Calu3 (cell line): ENCODE data around the gene MTMR6. TPM values are rescaled to one million over a fixed set of nuclear protein-coding genes. Genes with fewer than 3 reads are reported as not detected.
"Not testable (repeated sequence)": the region's sequence is repeated elsewhere in the genome, so short reads cannot be mapped to it uniquely, and the experiment has no call there.

Experiments used
- BruUV-seq: library from RNA; stranded (reverse); fragments of 400-500 nt; replicated peaks from 2 replicates; lab custom pipeline; 2021; lab: Mats Ljungman, UMichigan
- CTCF ChIA-PET: fragments of 300-600 bp; sonication (Branson Sonifier 250); formaldehyde crosslinking; loops from one replicate; lab custom pipeline; 2022; ENCODE audit warnings: antibody characterized with exemption; lab: Charles Lee
- DNase-seq: peaks from one replicate; pipeline ENCODE4 v3.0.0; 2022
- H3K27ac Mint-ChIP-seq: one replicate; pipeline ENCODE4 v1.8.0; 2022; ENCODE audit warnings: mixed read lengths; ENCODE audit not compliant: unreplicated experiment
- H3K27me3 Mint-ChIP-seq: one replicate; pipeline ENCODE4 v1.8.0; 2022; ENCODE audit warnings: mixed read lengths; ENCODE audit not compliant: unreplicated experiment
- H3K36me3 Mint-ChIP-seq: one replicate; pipeline ENCODE4 v1.8.0; 2022; ENCODE audit warnings: mild to moderate bottlenecking, moderate library complexity, mixed read lengths; ENCODE audit not compliant: insufficient read depth, unreplicated experiment
- H3K4me1 Mint-ChIP-seq: one replicate; pipeline ENCODE4 v1.8.0; 2022; ENCODE audit warnings: mild to moderate bottlenecking, low read depth, mixed read lengths; ENCODE audit not compliant: unreplicated experiment
- H3K4me3 Mint-ChIP-seq: one replicate; pipeline ENCODE4 v1.8.0; 2022; ENCODE audit warnings: mild to moderate bottlenecking, low read depth, moderate library complexity, mixed read lengths; ENCODE audit not compliant: unreplicated experiment
- H3K9me3 Mint-ChIP-seq: one replicate; pipeline ENCODE4 v1.8.0; 2022; ENCODE audit warnings: low read depth, mixed read lengths; ENCODE audit not compliant: unreplicated experiment
- CTCF ChIP-seq: fragments of 200-600 bp; IDR thresholded peaks from one replicate; pipeline ENCODE4 v1.8.0; 2022; ENCODE audit warnings: antibody characterized with exemption; ENCODE audit not compliant: unreplicated experiment
- intact Hi-C: fragments of 100-400 bp; cut with micrococcal nuclease; formaldehyde crosslinking; loops from one replicate; pipeline ENCODE4 v1.10.0; 2022; ENCODE audit not compliant: unreplicated experiment
- total RNA-seq: library from RNA; stranded (reverse); gene quantifications from 2 replicates; pipeline ENCODE4 v1.2.3, GENCODE V29; 2022

MTMR6 gene
- total RNA-seq, 1 experiment from 2014 or later, result 7.1 TPM

- BruUV-seq, result no TSS peak
- H3K4me3 Mint-ChIP-seq, result no peak overlapping the region
- H3K27ac Mint-ChIP-seq, result no peak overlapping the region
- H3K9me3 Mint-ChIP-seq, result no peaks in the 10 kb centered on the region
- TF ChIP-seq CTCF, result no peak
- CTCF ChIA-PET, result no interaction called here
- intact Hi-C loops, result no loop called here
- peaks cover under 1% of the 10 kb centered on the region for H3K36me3 Mint-ChIP-seq
- H3K4me1 Mint-ChIP-seq, result no peaks in the 10 kb centered on the region
- H3K27me3 Mint-ChIP-seq, result no peaks in the 10 kb centered on the region
- DNase-seq, result no peak
Observed at GRCh38 chr13:25324100-25324499, 36.8 kb upstream of the MTMR6 start.

- DNase-seq, result no peak
- intact Hi-C loops, result no loop called here
- TF ChIP-seq CTCF, result no peak
- no peak overlapping the region for H3K27ac Mint-ChIP-seq
- no peaks in the 10 kb centered on the region for H3K27me3 Mint-ChIP-seq
- H3K4me3 Mint-ChIP-seq, result no peak overlapping the region
- BruUV-seq, result no TSS peak
- peaks cover 7% of the 10 kb centered on the region for H3K36me3 Mint-ChIP-seq
- CTCF ChIA-PET, result no interaction called here
- no peaks in the 10 kb centered on the region for H3K9me3 Mint-ChIP-seq
- peaks cover 7% of the 10 kb centered on the region for H3K4me1 Mint-ChIP-seq
Observed at GRCh38 chr13:25319771-25320170, 32.5 kb upstream of the MTMR6 start.

GRCh38 chr13:25318946-25319345, 31.7 kb upstream of the MTMR6 start:
- BruUV-seq, intact Hi-C loops, H3K4me3 Mint-ChIP-seq, DNase-seq, H3K9me3 Mint-ChIP-seq, H3K27ac Mint-ChIP-seq, H3K4me1 Mint-ChIP-seq, H3K36me3 Mint-ChIP-seq, H3K27me3 Mint-ChIP-seq: not testable (repeated sequence)
- CTCF ChIA-PET, result interaction anchor here (0.7 kb wide), 2 partner anchors 187 to 390 kb away, joined by 3 read pairs; no protein-coding TSS in a partner anchor

GRCh38 chr13:25310891-25311290, 23.6 kb upstream of the MTMR6 start:
- Mint-ChIP-seq H3K9me3 (no peaks in the 10 kb centered on the region), H3K4me1 (no peaks in the 10 kb centered on the region), H3K27me3 (no peaks in the 10 kb centered on the region), H3K27ac (no peak overlapping the region), H3K4me3 (no peak overlapping the region), H3K36me3 (peaks cover 17% of the 10 kb centered on the region)
- intact Hi-C loops, result no loop called here
- BruUV-seq, result no TSS peak
- no peak for DNase-seq
- CTCF ChIA-PET, result interaction anchor here (0.7 kb wide), 1 partner anchor 163 kb away, joined by 6 read pairs; no protein-coding TSS in a partner anchor
- TF ChIP-seq CTCF, result no peak

- Mint-ChIP-seq H3K27ac (no peak overlapping the region), H3K4me1 (no peaks in the 10 kb centered on the region), H3K9me3 (no peaks in the 10 kb centered on the region), H3K36me3 (peaks cover 21% of the 10 kb centered on the region), H3K4me3 (no peak overlapping the region), H3K27me3 (no peaks in the 10 kb centered on the region)
- intact Hi-C loops, result no loop called here
- no TSS peak for BruUV-seq
- DNase-seq, result no peak
- TF ChIP-seq CTCF, result no peak
- CTCF ChIA-PET, result no interaction called here
Observed at GRCh38 chr13:25306671-25307464, 19.6 kb upstream of the MTMR6 start.
